ENCODE results near the gene ANTXR1. TPM values are rescaled to one million over a fixed set of nuclear protein-coding genes. Genes with fewer than 3 reads are reported as not detected.

ANTXR1 gene
- polyA plus RNA-seq, 1 of the 3 experiments (the other 2 are of a cell fraction) = 114 TPM

DNA sequence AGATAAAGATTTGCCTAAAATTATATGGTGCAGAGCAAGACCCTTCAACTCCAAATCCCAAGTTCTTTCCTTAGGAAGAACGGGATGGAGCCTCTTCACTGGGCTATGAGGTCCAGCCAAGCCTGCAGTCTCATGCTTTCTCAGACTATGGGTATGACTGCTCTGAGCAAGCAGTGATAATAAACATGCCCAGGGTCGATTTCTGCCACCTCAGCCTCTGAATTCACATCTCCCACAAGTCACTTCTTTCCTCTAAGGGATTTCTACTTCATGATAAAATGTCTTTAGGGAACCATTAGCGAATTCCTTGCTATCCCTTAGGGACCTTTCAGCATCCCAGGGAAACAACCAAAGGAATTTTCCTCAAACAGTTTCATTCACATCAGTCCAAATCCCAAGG is 279.3 kb downstream of the ANTXR1 start (continued):
- TF ChIP-seq SMC3 (IDR thresholded peaks at IDR 0.05; ENCODE audit: low read depth, low read length) = no peak
- TF ChIP-seq FOXM1 (IDR thresholded peaks at IDR 0.05; ENCODE audit: low read depth) = no peak
- TF ChIP-seq SIN3A (IDR thresholded peaks at IDR 0.05; ENCODE audit: borderline replicate concordance, low read depth, low read length) = no peak
- TF ChIP-seq, protein P1, sequence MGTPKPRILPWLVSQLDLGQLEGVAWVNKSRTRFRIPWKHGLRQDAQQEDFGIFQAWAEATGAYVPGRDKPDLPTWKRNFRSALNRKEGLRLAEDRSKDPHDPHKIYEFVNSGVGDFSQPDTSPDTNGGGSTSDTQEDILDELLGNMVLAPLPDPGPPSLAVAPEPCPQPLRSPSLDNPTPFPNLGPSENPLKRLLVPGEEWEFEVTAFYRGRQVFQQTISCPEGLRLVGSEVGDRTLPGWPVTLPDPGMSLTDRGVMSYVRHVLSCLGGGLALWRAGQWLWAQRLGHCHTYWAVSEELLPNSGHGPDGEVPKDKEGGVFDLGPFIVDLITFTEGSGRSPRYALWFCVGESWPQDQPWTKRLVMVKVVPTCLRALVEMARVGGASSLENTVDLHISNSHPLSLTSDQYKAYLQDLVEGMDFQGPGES (IDR thresholded peaks at IDR 0.05; ENCODE audit: low read depth, low read length) = no peak
- TF ChIP-seq NRF1 (IDR thresholded peaks at IDR 0.05; ENCODE audit: low read depth, low read length) = no peak
- TF ChIP-seq RFX5 (IDR thresholded peaks at IDR 0.05; ENCODE audit: low read length) = no peak

DNA sequence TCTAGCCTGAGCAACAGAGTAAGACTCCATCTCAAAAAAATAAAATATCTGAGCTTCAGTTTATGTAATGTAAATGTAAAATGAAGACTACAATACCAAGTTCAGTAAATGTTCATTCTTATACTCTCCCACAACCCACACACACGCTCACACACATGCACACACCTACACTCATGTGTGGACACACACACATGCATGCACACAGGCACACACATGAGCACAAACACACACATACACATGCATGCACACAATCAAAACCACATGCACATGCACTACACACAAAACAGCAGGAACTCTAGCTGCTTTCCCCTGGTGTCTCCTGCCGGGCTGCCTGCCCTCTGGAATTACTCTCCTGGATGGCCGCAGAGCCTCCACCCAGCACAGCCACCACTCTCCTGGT is 283.4 kb downstream of the ANTXR1 start:
- ChIA-PET CTCF (no interaction called here), POLR2A (no interaction called here)
- TF ChIP-seq FOXM1 (IDR thresholded peaks at IDR 0.05; ENCODE audit: low read depth) = no peak
- no peak for TF ChIP-seq TAF1 (IDR thresholded peaks at IDR 0.05; ENCODE audit: borderline replicate concordance, low read depth, low read length)
- no peak for TF ChIP-seq FOXJ3 (CRISPR knock-in tag; IDR thresholded peaks at IDR 0.05)
- TF ChIP-seq RXRA (IDR thresholded peaks at IDR 0.05; ENCODE audit: borderline replicate concordance, low read depth) = no peak
- TF ChIP-seq MXI1 (IDR thresholded peaks at IDR 0.05; ENCODE audit: low read depth, low read length) = no peak
- TF ChIP-seq TEAD4 (IDR thresholded peaks at IDR 0.05; ENCODE audit: borderline replicate concordance, insufficient read depth) = no peak
- TF ChIP-seq, protein P2, sequence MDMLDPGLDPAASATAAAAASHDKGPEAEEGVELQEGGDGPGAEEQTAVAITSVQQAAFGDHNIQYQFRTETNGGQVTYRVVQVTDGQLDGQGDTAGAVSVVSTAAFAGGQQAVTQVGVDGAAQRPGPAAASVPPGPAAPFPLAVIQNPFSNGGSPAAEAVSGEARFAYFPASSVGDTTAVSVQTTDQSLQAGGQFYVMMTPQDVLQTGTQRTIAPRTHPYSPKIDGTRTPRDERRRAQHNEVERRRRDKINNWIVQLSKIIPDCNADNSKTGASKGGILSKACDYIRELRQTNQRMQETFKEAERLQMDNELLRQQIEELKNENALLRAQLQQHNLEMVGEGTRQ (IDR thresholded peaks at IDR 0.05; ENCODE audit: borderline replicate concordance, low read depth, low read length) = no peak
- no peak for TF ChIP-seq GABPA (IDR thresholded peaks at IDR 0.05; ENCODE audit: low read depth)
- H3K79me2 ChIP-seq (ENCODE audit: insufficient read depth) = no peaks in the 10 kb centered on the region
- no peak for DNase-seq
- H3K4me3 ChIP-seq (ENCODE audit: low read depth in 2 of 2, low read length in 1 of 2) = no peak overlapping the region
- no peak overlapping the region for H3K4me2 ChIP-seq
- H4K20me1 ChIP-seq (ENCODE audit: insufficient read depth) = no peaks in the 10 kb centered on the region
- H3K4me1 ChIP-seq (ENCODE audit: control insufficient read depth in 1 of 2, insufficient read depth in 2 of 2, low read depth in 1 of 2, low read length in 1 of 2) = peaks cover 11 to 35% of the 10 kb centered on the region in 2 experiments; a peak in 3 of 4 replicates
- H3F3A ChIP-seq (replicated peaks; ENCODE audit: insufficient read depth) = peaks cover 28% of the 10 kb centered on the region
- H3K9ac ChIP-seq = no peak overlapping the region
- no peaks in the 10 kb centered on the region for H3K27me3 ChIP-seq (ENCODE audit: insufficient read depth)
- no peak overlapping the region for H2AFZ ChIP-seq (ENCODE audit: low read depth)
- H3K9me2 ChIP-seq = no peaks in the 10 kb centered on the region
- WGBS (ENCODE audit: low lambda C conversion rate) = 90% methylated on average over 3 of the region's 3 CpGs
- no peaks in the 10 kb centered on the region for H3K9me3 ChIP-seq
- H3K36me3 ChIP-seq (replicated peaks in 1 of 2; ENCODE audit: control insufficient read depth in 1 of 2, insufficient read depth in 2 of 2, low read length in 1 of 2) = no peaks in the 10 kb centered on the region
- H3K27ac ChIP-seq (ENCODE audit: low read depth in 2 of 2, low read length in 1 of 2) = no peak overlapping the region

DNA sequence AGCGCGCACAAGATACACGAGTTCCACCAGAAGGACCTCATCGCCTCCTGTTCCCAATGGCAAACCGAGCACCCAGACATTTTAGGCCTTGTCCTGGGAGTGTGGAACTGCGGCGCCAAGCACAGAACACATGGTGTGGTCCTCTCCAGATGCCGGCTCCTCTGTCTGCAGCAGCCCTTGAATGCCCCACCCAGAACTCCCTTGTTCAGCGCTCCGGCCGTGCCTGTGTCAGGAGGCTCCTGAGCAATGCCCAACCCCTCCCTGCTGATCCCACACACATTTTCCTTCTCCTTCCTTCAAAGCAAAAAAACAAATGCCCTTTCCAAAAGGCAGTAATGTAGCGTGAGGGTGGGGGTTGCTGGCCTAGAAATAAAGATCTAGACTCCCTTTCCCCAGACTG is 284.2 kb downstream of the ANTXR1 start:
- Histone ChIP-seq H3K9ac (no peak overlapping the region), H4K20me1 (ENCODE audit: insufficient read depth) (no peaks in the 10 kb centered on the region), H3K79me2 (ENCODE audit: insufficient read depth) (no peaks in the 10 kb centered on the region), H3K9me2 (no peaks in the 10 kb centered on the region), H3K36me3 (replicated peaks in 1 of 2; ENCODE audit: control insufficient read depth in 1 of 2, insufficient read depth in 2 of 2, low read length in 1 of 2) (no peaks in the 10 kb centered on the region), H3K4me3 (ENCODE audit: low read depth in 2 of 2, low read length in 1 of 2) (no peak overlapping the region), H3K27me3 (ENCODE audit: insufficient read depth) (no peaks in the 10 kb centered on the region), H3K4me1 (ENCODE audit: control insufficient read depth in 1 of 2, insufficient read depth in 2 of 2, low read depth in 1 of 2, low read length in 1 of 2) (peaks cover 11 to 28% of the 10 kb centered on the region in 2 experiments; a peak in 3 of 4 replicates), H3K4me2 (no peak overlapping the region), H2AFZ (ENCODE audit: low read depth) (no peak overlapping the region), H3K9me3 (no peaks in the 10 kb centered on the region), H3F3A (replicated peaks; ENCODE audit: insufficient read depth) (peaks cover 28% of the 10 kb centered on the region), H3K27ac (ENCODE audit: low read depth in 2 of 2, low read length in 1 of 2) (no peak overlapping the region)
- no peak for DNase-seq
- ChIA-PET POLR2A (no interaction called here), CTCF (interaction anchor here (2.3 kb wide), 1 partner anchor 9 kb away, joined by 11 read pairs; no protein-coding TSS in a partner anchor)
- WGBS (ENCODE audit: low lambda C conversion rate) = 95% methylated on average over 7 of the region's 12 CpGs
- TF ChIP-seq, protein P3, sequence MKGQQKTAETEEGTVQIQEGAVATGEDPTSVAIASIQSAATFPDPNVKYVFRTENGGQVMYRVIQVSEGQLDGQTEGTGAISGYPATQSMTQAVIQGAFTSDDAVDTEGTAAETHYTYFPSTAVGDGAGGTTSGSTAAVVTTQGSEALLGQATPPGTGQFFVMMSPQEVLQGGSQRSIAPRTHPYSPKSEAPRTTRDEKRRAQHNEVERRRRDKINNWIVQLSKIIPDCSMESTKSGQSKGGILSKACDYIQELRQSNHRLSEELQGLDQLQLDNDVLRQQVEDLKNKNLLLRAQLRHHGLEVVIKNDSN (IDR thresholded peaks at IDR 0.05; ENCODE audit: borderline replicate concordance, low read depth) = no peak
- TF ChIP-seq POLR2AphosphoS5 (IDR thresholded peaks at IDR 0.05; ENCODE audit: low read depth, low read length) (no peak), TCF12 (IDR thresholded peaks at IDR 0.05) (no peak), NRF1 (IDR thresholded peaks at IDR 0.05; ENCODE audit: low read depth, low read length) (no peak), ELF1 (IDR thresholded peaks at IDR 0.05) (no peak), FOXJ3 (CRISPR knock-in tag; IDR thresholded peaks at IDR 0.05) (no peak), CHD2 (IDR thresholded peaks at IDR 0.05; ENCODE audit: low read length, partially characterized antibody) (no peak), TAF1 (IDR thresholded peaks at IDR 0.05; ENCODE audit: borderline replicate concordance, low read depth, low read length) (no peak), YY1 (IDR thresholded peaks at IDR 0.05; ENCODE audit: low read depth) (no peak), RAD21 (IDR thresholded peaks at IDR 0.05; ENCODE audit: low read length) (no peak)
- TF ChIP-seq, protein P4, sequence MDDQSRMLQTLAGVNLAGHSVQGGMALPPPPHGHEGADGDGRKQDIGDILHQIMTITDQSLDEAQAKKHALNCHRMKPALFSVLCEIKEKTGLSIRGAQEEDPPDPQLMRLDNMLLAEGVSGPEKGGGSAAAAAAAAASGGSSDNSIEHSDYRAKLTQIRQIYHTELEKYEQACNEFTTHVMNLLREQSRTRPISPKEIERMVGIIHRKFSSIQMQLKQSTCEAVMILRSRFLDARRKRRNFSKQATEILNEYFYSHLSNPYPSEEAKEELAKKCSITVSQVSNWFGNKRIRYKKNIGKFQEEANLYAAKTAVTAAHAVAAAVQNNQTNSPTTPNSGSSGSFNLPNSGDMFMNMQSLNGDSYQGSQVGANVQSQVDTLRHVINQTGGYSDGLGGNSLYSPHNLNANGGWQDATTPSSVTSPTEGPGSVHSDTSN (IDR thresholded peaks at IDR 0.05) = no peak
- TF ChIP-seq, protein P5, sequence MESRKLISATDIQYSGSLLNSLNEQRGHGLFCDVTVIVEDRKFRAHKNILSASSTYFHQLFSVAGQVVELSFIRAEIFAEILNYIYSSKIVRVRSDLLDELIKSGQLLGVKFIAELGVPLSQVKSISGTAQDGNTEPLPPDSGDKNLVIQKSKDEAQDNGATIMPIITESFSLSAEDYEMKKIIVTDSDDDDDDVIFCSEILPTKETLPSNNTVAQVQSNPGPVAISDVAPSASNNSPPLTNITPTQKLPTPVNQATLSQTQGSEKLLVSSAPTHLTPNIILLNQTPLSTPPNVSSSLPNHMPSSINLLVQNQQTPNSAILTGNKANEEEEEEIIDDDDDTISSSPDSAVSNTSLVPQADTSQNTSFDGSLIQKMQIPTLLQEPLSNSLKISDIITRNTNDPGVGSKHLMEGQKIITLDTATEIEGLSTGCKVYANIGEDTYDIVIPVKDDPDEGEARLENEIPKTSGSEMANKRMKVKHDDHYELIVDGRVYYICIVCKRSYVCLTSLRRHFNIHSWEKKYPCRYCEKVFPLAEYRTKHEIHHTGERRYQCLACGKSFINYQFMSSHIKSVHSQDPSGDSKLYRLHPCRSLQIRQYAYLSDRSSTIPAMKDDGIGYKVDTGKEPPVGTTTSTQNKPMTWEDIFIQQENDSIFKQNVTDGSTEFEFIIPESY (IDR thresholded peaks at IDR 0.05; ENCODE audit: borderline replicate concordance, low read depth) = no peak

All from SK-N-SH (cell line).